ENCODE results near the gene PLA1A.

GRCh38 chr3:119553823-119554415 is 43.8 kb upstream of the PLA1A start:
- TF ChIP-seq POLR2A (IDR thresholded peaks at IDR 0.05; ENCODE audit: low read length) (no peak), GATA1 (IDR thresholded peaks at IDR 0.05; ENCODE audit: low read depth, low read length) (no peak)

Measured in erythroblast (primary cell).